Panc1 (cell line): ENCODE results near the gene PRR19.
"Not testable (repeated sequence)": the region's sequence is repeated elsewhere in the genome, so short reads cannot be mapped to it uniquely, and the experiment has no call there.

ENCODE experiments used
- POLR2AphosphoS5 ChIP-seq: IDR thresholded peaks from 2 replicates; pipeline ENCODE4 v1.6.1; 2012; ENCODE audit warnings: mild to moderate bottlenecking, low read depth, low read length, moderate library complexity
- REST ChIP-seq, 2 experiments: IDR thresholded peaks; 2 replicates each; pipeline ENCODE4 v1.6.1; 2011 to 2012; ENCODE audit warnings: low read depth in 2 of 2, control low read depth in 1 of 2, low read length in 1 of 2, mild to moderate bottlenecking in 1 of 2, moderate library complexity in 1 of 2; ENCODE audit not compliant: insufficient read depth in 1 of 2
- SIN3A ChIP-seq: IDR thresholded peaks from 2 replicates; pipeline ENCODE4 v1.6.1; 2012; ENCODE audit warnings: low read depth, mild to moderate bottlenecking, low read length, moderate library complexity, borderline replicate concordance; ENCODE audit not compliant: insufficient read depth
- TCF7L2 ChIP-seq: IDR thresholded peaks from 2 replicates; pipeline ENCODE4 v1.6.1; 2011; ENCODE audit warnings: mild to moderate bottlenecking, low read depth, low read length, inconsistent platforms
- TF ChIP-seq, protein P1 (sequence below): fragments of 450-650 bp; IDR thresholded peaks from 2 replicates; pipeline ENCODE4 v1.5.1; 2017; ENCODE audit warnings: mild to moderate bottlenecking

- TF ChIP-seq, protein P1, sequence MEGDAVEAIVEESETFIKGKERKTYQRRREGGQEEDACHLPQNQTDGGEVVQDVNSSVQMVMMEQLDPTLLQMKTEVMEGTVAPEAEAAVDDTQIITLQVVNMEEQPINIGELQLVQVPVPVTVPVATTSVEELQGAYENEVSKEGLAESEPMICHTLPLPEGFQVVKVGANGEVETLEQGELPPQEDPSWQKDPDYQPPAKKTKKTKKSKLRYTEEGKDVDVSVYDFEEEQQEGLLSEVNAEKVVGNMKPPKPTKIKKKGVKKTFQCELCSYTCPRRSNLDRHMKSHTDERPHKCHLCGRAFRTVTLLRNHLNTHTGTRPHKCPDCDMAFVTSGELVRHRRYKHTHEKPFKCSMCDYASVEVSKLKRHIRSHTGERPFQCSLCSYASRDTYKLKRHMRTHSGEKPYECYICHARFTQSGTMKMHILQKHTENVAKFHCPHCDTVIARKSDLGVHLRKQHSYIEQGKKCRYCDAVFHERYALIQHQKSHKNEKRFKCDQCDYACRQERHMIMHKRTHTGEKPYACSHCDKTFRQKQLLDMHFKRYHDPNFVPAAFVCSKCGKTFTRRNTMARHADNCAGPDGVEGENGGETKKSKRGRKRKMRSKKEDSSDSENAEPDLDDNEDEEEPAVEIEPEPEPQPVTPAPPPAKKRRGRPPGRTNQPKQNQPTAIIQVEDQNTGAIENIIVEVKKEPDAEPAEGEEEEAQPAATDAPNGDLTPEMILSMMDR: not testable (repeated sequence)
- TF ChIP-seq TCF7L2; POLR2AphosphoS5; REST (IDR thresholded peaks at IDR 0.05; ENCODE audit: insufficient read depth in 1 of 2, low read depth in 2 of 2, low read length in 1 of 2); SIN3A: not testable (repeated sequence)
These were observed 37.4 kb downstream of the PRR19 start for GRCh38 chr19:42339126-42339860.
